ENCODE data around the gene SPOCK1.

Gene SPOCK1

DNA sequence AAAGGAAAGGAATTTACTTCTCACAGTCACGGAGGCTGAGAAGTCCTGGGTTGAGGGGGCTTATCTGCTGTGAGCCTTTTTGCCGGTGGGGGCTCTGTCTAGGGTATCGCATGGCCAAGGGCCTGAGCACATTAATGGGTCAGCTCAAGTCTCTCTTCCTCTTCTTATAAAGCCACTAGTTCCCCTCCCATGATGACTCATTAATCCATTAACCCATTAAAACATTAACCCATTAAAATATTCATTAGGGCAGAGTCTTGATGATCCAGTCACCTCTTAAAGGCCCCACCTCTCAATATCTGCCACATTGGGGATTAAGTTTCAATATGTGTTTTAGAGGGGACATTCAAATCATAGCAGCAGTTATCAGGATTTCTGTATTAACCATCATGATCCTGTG, 406.3 kb downstream of the SPOCK1 start:
- in situ Hi-C loops (cut with HindIII; ENCODE audit: low pct_ligation_motif_present, low sequenced_read_pairs) = no loop called here
- TF ChIP-seq, protein P1, sequence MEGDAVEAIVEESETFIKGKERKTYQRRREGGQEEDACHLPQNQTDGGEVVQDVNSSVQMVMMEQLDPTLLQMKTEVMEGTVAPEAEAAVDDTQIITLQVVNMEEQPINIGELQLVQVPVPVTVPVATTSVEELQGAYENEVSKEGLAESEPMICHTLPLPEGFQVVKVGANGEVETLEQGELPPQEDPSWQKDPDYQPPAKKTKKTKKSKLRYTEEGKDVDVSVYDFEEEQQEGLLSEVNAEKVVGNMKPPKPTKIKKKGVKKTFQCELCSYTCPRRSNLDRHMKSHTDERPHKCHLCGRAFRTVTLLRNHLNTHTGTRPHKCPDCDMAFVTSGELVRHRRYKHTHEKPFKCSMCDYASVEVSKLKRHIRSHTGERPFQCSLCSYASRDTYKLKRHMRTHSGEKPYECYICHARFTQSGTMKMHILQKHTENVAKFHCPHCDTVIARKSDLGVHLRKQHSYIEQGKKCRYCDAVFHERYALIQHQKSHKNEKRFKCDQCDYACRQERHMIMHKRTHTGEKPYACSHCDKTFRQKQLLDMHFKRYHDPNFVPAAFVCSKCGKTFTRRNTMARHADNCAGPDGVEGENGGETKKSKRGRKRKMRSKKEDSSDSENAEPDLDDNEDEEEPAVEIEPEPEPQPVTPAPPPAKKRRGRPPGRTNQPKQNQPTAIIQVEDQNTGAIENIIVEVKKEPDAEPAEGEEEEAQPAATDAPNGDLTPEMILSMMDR (IDR thresholded peaks at IDR 0.05; ENCODE audit: low read depth, low read length, missing control alignments) = no peak
- Histone ChIP-seq H3K4me3 (ENCODE audit: low read depth, low read length) (no peak overlapping the region), H3K27ac (no peak overlapping the region), H3K36me3 (replicated peaks) (no peaks in the 10 kb centered on the region), H3K27me3 (replicated peaks) (no peaks in the 10 kb centered on the region)
- no peak for DNase-seq

DNA sequence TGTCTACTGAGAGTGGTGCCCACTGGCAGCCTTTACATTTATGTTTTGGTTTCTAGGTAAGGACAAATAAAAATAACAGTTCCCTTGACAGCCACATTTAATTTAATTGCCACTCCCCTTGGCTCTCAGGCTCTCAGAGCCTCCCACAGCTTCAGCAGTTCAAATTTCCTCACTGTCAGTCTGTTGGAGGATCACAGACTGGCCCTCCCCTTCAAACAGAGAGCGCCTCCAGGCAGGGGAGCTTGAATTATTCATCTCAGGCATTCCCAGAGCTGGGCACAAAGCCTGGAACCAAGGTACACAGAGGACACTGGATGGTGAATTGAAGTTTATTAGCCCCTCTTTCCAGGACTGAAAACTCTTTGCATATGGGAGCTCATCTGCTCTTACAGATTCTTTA, 407.7 kb downstream of the SPOCK1 start:
- H3K27me3 ChIP-seq (replicated peaks) = no peaks in the 10 kb centered on the region
- no peaks in the 10 kb centered on the region for H3K36me3 ChIP-seq (replicated peaks)
- in situ Hi-C loops (cut with HindIII; ENCODE audit: low pct_ligation_motif_present, low sequenced_read_pairs) = no loop called here
- DNase-seq = no peak
- H3K27ac ChIP-seq = no peak overlapping the region
- TF ChIP-seq, protein P1 (IDR thresholded peaks at IDR 0.05; ENCODE audit: low read depth, low read length, missing control alignments) = no peak
- H3K4me3 ChIP-seq (ENCODE audit: low read depth, low read length) = no peak overlapping the region

DNA sequence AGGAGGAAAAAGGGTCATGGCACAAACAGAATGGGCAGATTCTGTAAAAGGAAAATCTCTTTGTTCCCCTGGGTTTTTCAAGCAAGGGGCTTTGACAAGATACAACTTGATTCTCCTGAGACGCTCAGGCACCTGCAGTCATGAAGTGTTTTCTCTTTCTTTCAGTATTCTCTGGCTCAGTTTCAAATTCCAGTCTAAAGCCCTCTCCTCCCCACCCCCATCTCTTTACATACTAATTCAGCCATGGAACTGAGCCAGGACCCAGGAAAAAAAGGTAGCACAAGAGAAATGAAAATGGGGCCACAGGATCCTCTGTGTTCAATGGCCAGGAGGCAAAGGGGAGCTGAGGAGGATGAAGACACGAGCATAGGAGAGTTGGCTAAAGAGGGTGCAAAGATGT, 408.4 kb downstream of the SPOCK1 start:
- TF ChIP-seq, protein P1 (IDR thresholded peaks at IDR 0.05; ENCODE audit: low read depth, low read length, missing control alignments) = no peak
- no peak for DNase-seq
- Histone ChIP-seq H3K27ac (no peak overlapping the region), H3K4me3 (ENCODE audit: low read depth, low read length) (no peak overlapping the region), H3K36me3 (replicated peaks) (no peaks in the 10 kb centered on the region), H3K27me3 (replicated peaks) (no peaks in the 10 kb centered on the region)
- in situ Hi-C loops (cut with HindIII; ENCODE audit: low pct_ligation_motif_present, low sequenced_read_pairs) = no loop called here

DNA sequence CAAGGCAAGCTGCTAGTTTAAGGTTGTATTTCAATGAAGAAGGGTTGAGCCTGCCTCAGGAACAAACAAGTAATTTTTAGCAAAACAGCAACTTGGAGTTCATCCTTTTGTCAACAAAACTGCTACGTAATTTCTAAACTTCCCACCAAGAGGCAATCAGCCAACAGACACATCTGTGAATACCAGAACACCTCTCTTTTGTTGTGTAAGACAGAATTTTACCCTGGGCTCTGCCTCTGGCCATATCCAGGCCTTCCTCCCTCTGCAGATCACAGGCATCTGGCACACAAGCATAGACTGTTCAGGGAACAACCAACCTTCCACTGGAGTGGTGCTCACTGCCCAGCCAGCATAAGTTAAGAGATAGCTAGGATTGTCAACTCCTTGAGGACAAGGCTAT, 409.0 kb downstream of the SPOCK1 start:
- Histone ChIP-seq H3K27ac (no peak overlapping the region), H3K27me3 (replicated peaks) (no peaks in the 10 kb centered on the region), H3K36me3 (replicated peaks) (no peaks in the 10 kb centered on the region), H3K4me3 (ENCODE audit: low read depth, low read length) (no peak overlapping the region)
- TF ChIP-seq, protein P1 (IDR thresholded peaks at IDR 0.05; ENCODE audit: low read depth, low read length, missing control alignments) = no peak
- DNase-seq = no peak
- in situ Hi-C loops (cut with HindIII; ENCODE audit: low pct_ligation_motif_present, low sequenced_read_pairs) = no loop called here

DNA sequence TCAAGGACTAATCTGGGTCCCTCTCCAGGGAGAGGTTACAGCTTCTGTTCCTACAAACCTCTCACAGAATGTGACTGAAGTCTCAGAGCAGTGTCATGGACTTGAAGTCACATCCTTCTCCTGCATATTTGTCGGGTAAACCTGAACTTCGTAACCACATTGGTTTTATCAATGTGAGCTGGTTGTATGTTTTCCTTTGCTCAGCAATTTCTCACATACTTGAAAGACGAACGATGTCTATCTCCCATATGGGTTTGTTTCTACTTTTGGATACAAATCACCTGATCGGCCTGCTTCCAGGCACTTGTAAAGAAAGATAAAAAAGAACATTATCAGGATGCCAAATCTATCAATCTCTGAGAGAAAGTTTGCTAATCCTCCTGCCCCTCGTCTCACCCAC, 411.0 kb downstream of the SPOCK1 start:
- Histone ChIP-seq H3K4me3 (ENCODE audit: low read depth, low read length) (no peak overlapping the region), H3K27me3 (replicated peaks) (no peaks in the 10 kb centered on the region), H3K27ac (no peak overlapping the region), H3K36me3 (replicated peaks) (no peaks in the 10 kb centered on the region)
- TF ChIP-seq, protein P1 (IDR thresholded peaks at IDR 0.05; ENCODE audit: low read depth, low read length, missing control alignments) = no peak
- in situ Hi-C loops (cut with HindIII; ENCODE audit: low pct_ligation_motif_present, low sequenced_read_pairs) = no loop called here
- no peak for DNase-seq

DNA sequence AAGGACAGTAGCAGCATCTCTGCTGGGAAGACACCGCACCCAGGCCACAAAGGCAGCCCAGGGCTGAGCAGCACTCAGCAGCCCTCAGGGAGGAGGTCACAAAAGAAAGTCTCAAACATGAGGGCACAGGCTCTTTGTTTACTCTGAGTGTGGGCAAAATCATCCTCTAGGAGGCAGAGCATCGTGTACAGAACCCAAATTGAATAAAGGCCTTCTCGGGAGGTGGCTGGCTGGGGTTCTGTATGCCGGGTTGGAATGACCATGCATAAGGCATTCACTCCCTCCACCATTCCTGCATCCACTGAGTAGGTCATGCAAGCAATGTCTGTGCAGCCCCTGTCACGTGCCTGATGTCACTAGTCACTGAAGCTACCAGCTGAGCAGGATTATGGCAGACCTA, 412.8 kb downstream of the SPOCK1 start:
- no peak for DNase-seq
- in situ Hi-C loops (cut with HindIII; ENCODE audit: low pct_ligation_motif_present, low sequenced_read_pairs) = no loop called here
- TF ChIP-seq, protein P1 (IDR thresholded peaks at IDR 0.05; ENCODE audit: low read depth, low read length, missing control alignments) = no peak
- Histone ChIP-seq H3K27ac (no peak overlapping the region), H3K4me3 (ENCODE audit: low read depth, low read length) (no peak overlapping the region), H3K27me3 (replicated peaks) (no peaks in the 10 kb centered on the region), H3K36me3 (replicated peaks) (no peaks in the 10 kb centered on the region)
